Panc1 (cell line): ENCODE results near the gene KLHL8.

ENCODE experiments used
- POLR2AphosphoS5 ChIP-seq: IDR thresholded peaks from 2 replicates; pipeline ENCODE4 v1.6.1; 2012; ENCODE audit warnings: mild to moderate bottlenecking, low read depth, low read length, moderate library complexity
- SIN3A ChIP-seq: IDR thresholded peaks from 2 replicates; pipeline ENCODE4 v1.6.1; 2012; ENCODE audit warnings: low read depth, mild to moderate bottlenecking, low read length, moderate library complexity, borderline replicate concordance; ENCODE audit not compliant: insufficient read depth
- TCF7L2 ChIP-seq: IDR thresholded peaks from 2 replicates; pipeline ENCODE4 v1.6.1; 2011; ENCODE audit warnings: mild to moderate bottlenecking, low read depth, low read length, inconsistent platforms
- TF ChIP-seq, protein P1 (sequence below): fragments of 450-650 bp; IDR thresholded peaks from 2 replicates; pipeline ENCODE4 v1.5.1; 2017; ENCODE audit warnings: mild to moderate bottlenecking
- TF ChIP-seq, protein P2 (sequence below), 2 experiments: IDR thresholded peaks; 2 replicates each; pipeline ENCODE4 v1.6.1; 2011 to 2012; ENCODE audit warnings: low read depth in 2 of 2, control low read depth in 1 of 2, low read length in 1 of 2, mild to moderate bottlenecking in 1 of 2, moderate library complexity in 1 of 2; ENCODE audit not compliant: insufficient read depth in 1 of 2

DNA sequence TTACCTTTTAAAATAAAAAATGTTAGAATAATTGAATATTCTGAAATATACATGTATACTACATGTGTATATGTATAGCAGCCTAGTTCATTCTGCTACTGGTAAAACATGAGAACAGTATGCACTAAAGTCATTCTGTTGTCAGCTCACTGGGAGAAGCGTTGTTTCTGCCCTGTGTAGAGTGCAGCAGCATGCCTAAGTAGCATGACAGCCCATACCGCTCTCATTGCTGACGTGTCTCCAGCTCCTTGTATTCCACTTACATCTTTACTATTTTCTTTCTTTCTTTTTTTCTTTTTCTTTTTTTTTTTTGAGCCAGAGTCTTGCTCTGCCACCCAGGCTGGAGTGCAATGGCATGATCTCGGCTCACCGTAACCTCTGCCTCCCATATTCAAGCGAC is 90.7 kb downstream of the KLHL8 start:
- TF ChIP-seq, protein P1, sequence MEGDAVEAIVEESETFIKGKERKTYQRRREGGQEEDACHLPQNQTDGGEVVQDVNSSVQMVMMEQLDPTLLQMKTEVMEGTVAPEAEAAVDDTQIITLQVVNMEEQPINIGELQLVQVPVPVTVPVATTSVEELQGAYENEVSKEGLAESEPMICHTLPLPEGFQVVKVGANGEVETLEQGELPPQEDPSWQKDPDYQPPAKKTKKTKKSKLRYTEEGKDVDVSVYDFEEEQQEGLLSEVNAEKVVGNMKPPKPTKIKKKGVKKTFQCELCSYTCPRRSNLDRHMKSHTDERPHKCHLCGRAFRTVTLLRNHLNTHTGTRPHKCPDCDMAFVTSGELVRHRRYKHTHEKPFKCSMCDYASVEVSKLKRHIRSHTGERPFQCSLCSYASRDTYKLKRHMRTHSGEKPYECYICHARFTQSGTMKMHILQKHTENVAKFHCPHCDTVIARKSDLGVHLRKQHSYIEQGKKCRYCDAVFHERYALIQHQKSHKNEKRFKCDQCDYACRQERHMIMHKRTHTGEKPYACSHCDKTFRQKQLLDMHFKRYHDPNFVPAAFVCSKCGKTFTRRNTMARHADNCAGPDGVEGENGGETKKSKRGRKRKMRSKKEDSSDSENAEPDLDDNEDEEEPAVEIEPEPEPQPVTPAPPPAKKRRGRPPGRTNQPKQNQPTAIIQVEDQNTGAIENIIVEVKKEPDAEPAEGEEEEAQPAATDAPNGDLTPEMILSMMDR, result no peak
- TF ChIP-seq POLR2AphosphoS5 (no peak), TCF7L2 (no peak), SIN3A (no peak)
- TF ChIP-seq, protein P2, sequence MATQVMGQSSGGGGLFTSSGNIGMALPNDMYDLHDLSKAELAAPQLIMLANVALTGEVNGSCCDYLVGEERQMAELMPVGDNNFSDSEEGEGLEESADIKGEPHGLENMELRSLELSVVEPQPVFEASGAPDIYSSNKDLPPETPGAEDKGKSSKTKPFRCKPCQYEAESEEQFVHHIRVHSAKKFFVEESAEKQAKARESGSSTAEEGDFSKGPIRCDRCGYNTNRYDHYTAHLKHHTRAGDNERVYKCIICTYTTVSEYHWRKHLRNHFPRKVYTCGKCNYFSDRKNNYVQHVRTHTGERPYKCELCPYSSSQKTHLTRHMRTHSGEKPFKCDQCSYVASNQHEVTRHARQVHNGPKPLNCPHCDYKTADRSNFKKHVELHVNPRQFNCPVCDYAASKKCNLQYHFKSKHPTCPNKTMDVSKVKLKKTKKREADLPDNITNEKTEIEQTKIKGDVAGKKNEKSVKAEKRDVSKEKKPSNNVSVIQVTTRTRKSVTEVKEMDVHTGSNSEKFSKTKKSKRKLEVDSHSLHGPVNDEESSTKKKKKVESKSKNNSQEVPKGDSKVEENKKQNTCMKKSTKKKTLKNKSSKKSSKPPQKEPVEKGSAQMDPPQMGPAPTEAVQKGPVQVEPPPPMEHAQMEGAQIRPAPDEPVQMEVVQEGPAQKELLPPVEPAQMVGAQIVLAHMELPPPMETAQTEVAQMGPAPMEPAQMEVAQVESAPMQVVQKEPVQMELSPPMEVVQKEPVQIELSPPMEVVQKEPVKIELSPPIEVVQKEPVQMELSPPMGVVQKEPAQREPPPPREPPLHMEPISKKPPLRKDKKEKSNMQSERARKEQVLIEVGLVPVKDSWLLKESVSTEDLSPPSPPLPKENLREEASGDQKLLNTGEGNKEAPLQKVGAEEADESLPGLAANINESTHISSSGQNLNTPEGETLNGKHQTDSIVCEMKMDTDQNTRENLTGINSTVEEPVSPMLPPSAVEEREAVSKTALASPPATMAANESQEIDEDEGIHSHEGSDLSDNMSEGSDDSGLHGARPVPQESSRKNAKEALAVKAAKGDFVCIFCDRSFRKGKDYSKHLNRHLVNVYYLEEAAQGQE (IDR thresholded peaks at IDR 0.05; ENCODE audit: insufficient read depth in 1 of 2, low read depth in 2 of 2, low read length in 1 of 2), result no peak
